Neural crest cell (in vitro differentiated cells): ENCODE data around the gene TRIM69. TPM values are rescaled to one million over a fixed set of nuclear protein-coding genes. Genes with fewer than 3 reads are reported as not detected.
A peak's percentile ranks its signal among the peaks of the same experiment; 100 is the strongest.

Experiments used
- DNase-seq: peaks from one replicate; pipeline ENCODE4 v3.0.0; 2021; ENCODE audit warnings: low read depth, mixed read lengths, low spot score
- H3K27ac Mint-ChIP-seq: one replicate; pipeline ENCODE4 v1.8.0; 2021; ENCODE audit warnings: mild to moderate bottlenecking, mixed read lengths; ENCODE audit not compliant: unreplicated experiment
- H3K27me3 Mint-ChIP-seq: 2 replicates; pipeline ENCODE4 v1.8.0; 2021; ENCODE audit warnings: low read depth, mild to moderate bottlenecking, mixed read lengths
- H3K36me3 Mint-ChIP-seq: 2 replicates; pipeline ENCODE4 v1.8.0; 2021; ENCODE audit warnings: low read depth, mild to moderate bottlenecking, mixed read lengths
- H3K4me1 Mint-ChIP-seq: 2 replicates; pipeline ENCODE4 v1.8.0; 2021; ENCODE audit warnings: mixed read lengths
- H3K4me3 Mint-ChIP-seq: one replicate; pipeline ENCODE4 v1.8.0; 2021; ENCODE audit warnings: mild to moderate bottlenecking, mixed read lengths
- H3K9me3 Mint-ChIP-seq: 2 replicates; pipeline ENCODE4 v1.8.0; 2021; ENCODE audit warnings: mixed read lengths
- CTCF ChIP-seq: fragments of 200-600 bp; sonication (generic); conservative IDR thresholded peaks from 2 replicates; pipeline ENCODE4 v1.5.0; 2021; ENCODE audit warnings: antibody characterized with exemption, mild to moderate bottlenecking
- total RNA-seq: library from RNA; stranded (reverse); gene quantifications from 2 replicates; pipeline ENCODE4 v1.2.1, GENCODE V29; 2021

Gene TRIM69
- total RNA-seq, 1 donor from 2014 or later, result 15.2 TPM

GRCh38 chr15:44710236-44711095 is 25.9 kb upstream of the TRIM69 start:
- no peak for DNase-seq
- Mint-ChIP-seq H3K27ac (peak overlapping the region; percentile 99), H3K27me3 (no peaks in the 10 kb centered on the region), H3K4me1 (peaks cover 23% of the 10 kb centered on the region), H3K9me3 (no peaks in the 10 kb centered on the region), H3K36me3 (peaks cover 2% of the 10 kb centered on the region), H3K4me3 (peak overlapping the region; percentile 100)
- no peak for TF ChIP-seq CTCF

GRCh38 chr15:44711096-44711742 is 25.1 kb upstream of the TRIM69 start, which contains the start of the genes B2M and PATL2:
B2M (plus strand) TSS chr15:44711517; CDS start chr15:44711547, 30 bp downstream.
PATL2 (minus strand) TSS chr15:44711323; CDS start chr15:44676490, 34,833 bp downstream.
- no peak for TF ChIP-seq CTCF
- Mint-ChIP-seq H3K27ac (peak within 1 kb of the TSS; percentile 99), H3K27me3 (no peaks in the 10 kb centered on the region), H3K36me3 (peaks cover 4% of the 10 kb centered on the region), H3K4me3 (peak within 1 kb of the TSS; percentile 100), H3K4me1 (peaks cover 23% of the 10 kb centered on the region), H3K9me3 (no peaks in the 10 kb centered on the region)
- DNase-seq, result peak; percentile 95

GRCh38 chr15:44711743-44712345 is 24.5 kb upstream of the TRIM69 start:
- Mint-ChIP-seq H3K4me1 (peaks cover 23% of the 10 kb centered on the region), H3K4me3 (peak overlapping the region; percentile 100), H3K36me3 (peaks cover 4% of the 10 kb centered on the region), H3K9me3 (no peaks in the 10 kb centered on the region), H3K27me3 (no peaks in the 10 kb centered on the region), H3K27ac (peak overlapping the region; percentile 76)
- DNase-seq, result peak; percentile 26
- no peak for TF ChIP-seq CTCF

GRCh38 chr15:44712346-44713005 is 23.9 kb upstream of the TRIM69 start:
- Mint-ChIP-seq H3K9me3 (no peaks in the 10 kb centered on the region), H3K36me3 (peaks cover 4% of the 10 kb centered on the region), H3K27me3 (no peaks in the 10 kb centered on the region), H3K4me3 (peak overlapping the region; percentile 100), H3K4me1 (peaks cover 23% of the 10 kb centered on the region), H3K27ac (no peak overlapping the region)
- no peak for TF ChIP-seq CTCF
- no peak for DNase-seq
